A673 (cell line): ENCODE measurements around the gene WDR54.

Experiments used
- CTCF ChIP-seq: fragments of 300-800, 200-600 bp; sonication (generic); conservative IDR thresholded peaks from 2 replicates; pipeline ENCODE4 v1.5.1; 2017; ENCODE audit warnings: low read depth, mild to moderate bottlenecking, antibody characterized with exemption, low read length, moderate library complexity, mixed read lengths
- EZH2 ChIP-seq: fragments of 200-600 bp; sonication (generic); IDR thresholded peaks from 2 replicates; pipeline ENCODE4 v1.6.1; 2017; ENCODE audit warnings: borderline replicate concordance, low read depth, mild to moderate bottlenecking, mixed read lengths, antibody characterized with exemption, low read length; ENCODE audit not compliant: poor library complexity, severe bottlenecking

DNA sequence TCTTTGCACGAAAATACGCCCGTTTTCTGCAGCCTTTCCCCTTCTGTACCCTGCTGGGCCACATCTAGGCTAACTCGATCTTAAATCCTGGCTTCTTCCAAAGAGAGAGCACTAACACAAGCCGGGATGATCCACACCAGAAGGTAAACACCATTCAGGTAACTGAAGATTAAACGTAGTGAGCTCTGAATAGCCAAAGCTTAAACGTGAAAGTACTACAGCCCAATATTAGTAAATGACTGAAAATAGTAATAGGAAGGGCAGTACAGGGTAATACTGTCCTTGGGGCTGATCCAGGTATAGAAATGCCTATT, 51.4 kb downstream of the WDR54 start:
- TF ChIP-seq CTCF, result no peak
- TF ChIP-seq EZH2, result no peak
